ENCODE measurements around the gene MINK1.

GRCh38 chr17:4900231-4901107 lies 67.3 kb downstream of the MINK1 start:
- TF ChIP-seq FOXA1 (IDR thresholded peaks at IDR 0.05) = no peak
- TF ChIP-seq FOXM1 (IDR thresholded peaks at IDR 0.05; ENCODE audit: borderline replicate concordance) = no peak
- TF ChIP-seq NFRKB (IDR thresholded peaks at IDR 0.05) = no peak
